GM19372 (cell line): ENCODE measurements around the gene RHBDL1.
"Not testable (repeated sequence)": the region's sequence is repeated elsewhere in the genome, so short reads cannot be mapped to it uniquely, and the experiment has no call there.

Experiments used
- ATAC-seq: cut with Tn5 transposase; IDR thresholded peaks from one replicate; pipeline ENCODE4 v1.9.1; 2021; ENCODE audit warnings: mild to moderate bottlenecking, low read depth, moderate library complexity; ENCODE audit not compliant: unreplicated experiment

RHBDL1 gene

DNA sequence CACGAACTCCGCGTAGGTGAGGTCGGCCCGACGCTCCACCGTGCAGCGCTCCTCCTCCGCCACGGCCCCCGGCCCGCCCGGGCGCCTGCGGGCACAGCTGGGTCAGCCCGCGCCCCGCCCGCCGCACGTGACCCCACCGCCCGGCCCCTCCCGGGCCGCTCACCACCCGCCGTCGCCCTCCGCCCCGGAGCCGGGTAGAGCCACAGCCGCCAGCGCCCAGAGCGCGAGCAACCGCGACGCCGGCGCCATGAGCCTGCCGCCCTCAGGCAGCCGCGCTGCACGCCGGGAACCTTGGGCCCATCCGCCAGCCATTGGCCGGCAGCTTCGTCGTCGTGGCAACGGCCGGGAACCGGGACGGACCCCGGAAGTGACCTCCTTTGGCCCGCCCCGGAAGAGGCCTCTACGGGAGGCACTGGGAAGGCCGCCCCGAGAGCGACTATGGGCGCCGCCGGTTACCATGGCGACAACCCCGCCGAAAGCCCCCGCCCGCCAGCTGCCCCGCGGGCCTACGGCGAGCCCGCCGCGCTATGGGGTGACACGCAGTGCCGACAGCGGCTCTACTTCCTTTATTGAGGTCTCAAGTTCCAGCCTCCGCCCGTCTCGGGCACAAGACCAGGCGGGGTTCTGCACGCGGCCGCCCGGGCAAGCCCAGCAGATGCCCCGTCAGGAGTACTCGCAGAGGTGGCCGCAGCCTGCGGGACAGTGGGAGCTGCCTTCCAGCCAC lies 8.8 kb downstream of the RHBDL1 start, which contains the start of gene JMJD8:
Gene JMJD8 (minus strand): TSS at position 264 of the 724 bp plus-strand sequence. CDS start 15 bp downstream, at position 249.
- peak; percentile 66 for ATAC-seq

- no peak for ATAC-seq
These were observed 9.7 kb downstream of the RHBDL1 start for GRCh38 chr16:684961-685696.

GRCh38 chr16:685967-686366 lies 10.5 kb downstream of the RHBDL1 start:
- no peak for ATAC-seq

DNA sequence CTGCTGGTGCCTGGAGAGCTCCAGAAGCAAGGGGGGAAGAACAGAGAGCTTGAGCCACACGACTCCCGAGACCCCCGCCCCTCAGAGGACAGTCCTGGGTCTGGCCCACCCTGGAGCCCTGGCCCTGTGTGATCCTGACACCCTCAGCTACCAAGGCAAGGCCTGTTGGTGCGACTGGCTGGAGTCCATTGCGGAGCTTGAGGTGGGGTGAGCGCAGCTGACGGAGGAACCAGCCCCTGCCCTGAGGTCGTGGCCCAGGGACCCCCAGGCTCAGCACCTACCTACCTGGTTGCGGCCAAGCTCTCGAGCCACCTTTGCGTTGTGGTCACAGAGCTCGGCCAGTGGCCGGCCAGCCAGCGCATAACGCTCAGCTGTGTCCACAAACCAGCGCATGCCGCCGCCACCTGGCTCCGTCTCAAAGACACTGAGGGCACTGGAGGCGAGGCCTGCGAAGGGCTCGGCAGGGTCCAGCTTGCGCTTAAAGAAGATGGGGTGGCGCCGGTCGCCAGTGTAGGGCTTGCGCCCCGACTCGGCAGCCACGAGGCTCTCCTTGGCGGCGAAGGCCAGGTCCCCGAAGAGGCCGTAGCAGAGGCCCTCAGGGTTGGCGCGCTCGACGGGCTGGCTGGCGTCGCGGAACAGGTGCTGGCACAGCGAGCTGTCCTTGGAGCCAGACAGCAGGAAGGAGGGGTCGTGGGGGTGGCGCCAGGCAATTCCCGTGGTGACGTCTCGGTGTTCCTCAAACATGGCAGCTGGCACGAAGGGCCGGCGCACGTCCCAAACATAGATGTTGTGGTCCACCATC lies 11.2 kb downstream of the RHBDL1 start:
- ATAC-seq = no peak

DNA sequence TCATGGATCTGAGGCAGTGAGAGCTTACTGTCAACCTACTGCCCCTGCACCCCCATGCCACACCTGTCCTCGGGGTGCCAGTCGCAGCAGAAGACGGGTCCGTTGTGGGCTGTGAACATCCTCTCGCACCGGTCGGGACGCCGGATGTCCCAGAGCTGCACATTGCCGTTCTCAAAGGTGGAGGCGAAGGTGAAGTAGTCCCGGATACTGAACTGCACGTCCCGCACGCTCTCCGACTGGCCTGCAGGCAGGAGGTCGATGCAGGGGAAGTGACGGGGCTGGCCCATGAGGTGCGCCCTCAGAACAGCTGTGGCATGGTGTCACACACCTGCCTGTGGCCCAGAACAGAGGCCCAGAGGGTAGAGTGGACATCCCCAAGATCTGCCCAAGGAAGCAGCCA lies 12.0 kb downstream of the RHBDL1 start:
- no peak for ATAC-seq

- ATAC-seq = no peak
These were observed 13.9 kb downstream of the RHBDL1 start for GRCh38 chr16:689175-689897.

DNA sequence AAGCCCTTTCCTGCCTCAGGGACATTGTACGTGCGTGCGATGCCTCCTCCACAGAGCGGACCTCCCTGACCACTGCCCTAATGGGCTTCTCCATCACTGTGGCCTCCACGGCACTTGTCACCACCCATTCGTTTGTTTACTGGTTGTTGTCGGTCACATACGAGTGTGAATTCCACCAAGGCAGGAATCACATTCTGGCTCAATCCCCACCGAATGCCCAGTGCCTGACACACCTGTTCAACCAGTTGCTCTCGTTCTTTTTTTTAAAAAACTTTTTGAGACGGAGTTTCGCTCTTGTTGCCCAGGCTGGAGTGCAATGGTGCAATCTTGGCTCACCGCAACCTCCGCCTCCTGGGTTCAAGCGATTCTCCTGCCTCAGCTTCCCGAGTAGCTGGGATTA lies 15.8 kb downstream of the RHBDL1 start:
- ATAC-seq = not testable (repeated sequence)

DNA sequence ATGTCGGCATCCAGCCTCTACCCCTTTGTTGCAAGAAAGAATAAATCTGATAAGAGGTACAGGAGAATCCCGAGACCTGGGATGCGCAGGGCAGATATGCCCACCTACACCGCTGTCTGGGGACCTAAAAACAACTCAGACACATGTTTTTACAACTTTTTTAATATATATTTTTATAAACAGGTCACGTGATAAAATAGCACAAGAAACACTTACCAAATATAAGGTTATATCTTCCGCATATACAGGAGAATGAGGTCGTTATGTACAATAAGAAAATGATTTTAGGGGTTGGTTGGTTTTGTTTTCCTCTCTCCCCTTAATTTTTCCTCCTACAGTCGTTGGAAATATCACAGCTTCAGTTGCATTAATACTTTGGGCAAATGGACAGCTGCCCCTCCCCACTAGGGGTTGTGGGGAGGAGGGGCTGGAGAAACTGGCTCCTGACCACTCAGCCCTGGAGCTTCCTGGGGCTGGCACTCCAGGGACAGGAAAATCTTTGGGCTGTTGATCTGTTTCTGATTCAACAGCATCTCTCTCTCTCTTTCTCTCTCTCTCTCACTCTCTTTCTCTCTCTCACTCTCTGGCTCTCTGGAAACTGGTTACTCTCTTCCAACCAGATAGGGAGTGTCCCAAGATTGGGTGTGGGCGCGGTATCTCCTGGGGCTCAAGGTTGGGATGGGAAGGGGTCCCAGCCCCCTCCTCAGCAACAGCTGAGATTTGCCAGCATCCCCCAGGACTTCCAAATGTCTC lies 17.1 kb downstream of the RHBDL1 start:
- ATAC-seq = no peak

- ATAC-seq = no peak
These were observed 17.9 kb downstream of the RHBDL1 start for GRCh38 chr16:693364-693763.

DNA sequence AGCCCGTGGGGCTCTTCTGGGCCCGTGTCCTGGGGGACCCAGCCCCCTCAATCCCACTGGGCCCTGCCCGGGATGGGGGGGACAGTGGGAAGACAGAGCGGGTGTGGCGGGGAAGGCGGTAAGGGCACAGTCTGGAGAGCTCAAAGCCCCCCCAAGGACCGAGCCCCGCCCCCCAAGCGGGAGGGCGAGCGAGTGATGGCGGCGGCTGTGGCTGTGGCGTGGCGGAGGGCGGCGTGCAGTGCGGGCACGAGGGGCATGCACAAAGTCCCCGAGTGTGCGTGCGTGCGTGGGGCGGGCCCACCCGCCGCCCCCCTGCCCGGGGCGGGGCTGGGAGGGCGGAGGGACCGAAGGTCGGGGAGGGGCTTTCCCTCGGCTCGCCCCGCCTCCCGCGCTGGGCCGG lies 18.3 kb downstream of the RHBDL1 start:
- ATAC-seq = no peak

DNA sequence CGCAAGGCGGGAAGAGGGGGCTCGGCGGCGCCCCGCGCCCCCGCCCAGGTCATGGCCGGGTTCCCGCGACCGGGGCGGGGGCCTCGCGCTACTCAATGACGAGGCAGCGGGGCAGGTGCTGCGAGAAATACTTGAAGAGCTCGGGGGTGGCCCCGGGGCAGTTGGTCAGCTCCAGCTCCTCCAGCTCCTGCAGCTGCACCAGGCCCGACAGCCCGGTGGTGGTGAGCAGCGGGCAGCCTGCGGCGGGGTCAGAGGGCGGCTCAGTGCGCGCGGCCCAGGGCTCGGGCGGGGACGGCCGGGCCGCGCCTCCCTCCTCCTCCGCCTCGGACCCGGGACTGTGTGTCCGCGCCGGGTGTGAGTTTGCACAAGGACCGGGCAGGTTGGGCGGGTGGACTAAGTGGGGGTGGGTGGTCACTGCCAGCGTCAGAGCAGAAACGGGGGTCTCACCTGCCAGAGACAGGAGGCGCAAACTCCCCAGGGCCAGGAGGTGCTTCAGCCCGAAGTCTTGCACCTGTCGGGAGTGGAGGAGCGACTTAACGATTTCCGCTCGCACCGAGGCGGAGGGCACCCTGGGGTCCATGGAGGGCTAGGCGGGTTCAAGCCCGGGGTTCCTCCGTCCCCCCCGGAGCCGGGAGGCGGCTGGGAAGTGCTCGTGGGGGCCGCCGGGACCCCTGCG lies 18.9 kb downstream of the RHBDL1 start:
- no peak for ATAC-seq

- ATAC-seq = no peak
These were observed 19.4 kb downstream of the RHBDL1 start for GRCh38 chr16:694863-695354.

DNA sequence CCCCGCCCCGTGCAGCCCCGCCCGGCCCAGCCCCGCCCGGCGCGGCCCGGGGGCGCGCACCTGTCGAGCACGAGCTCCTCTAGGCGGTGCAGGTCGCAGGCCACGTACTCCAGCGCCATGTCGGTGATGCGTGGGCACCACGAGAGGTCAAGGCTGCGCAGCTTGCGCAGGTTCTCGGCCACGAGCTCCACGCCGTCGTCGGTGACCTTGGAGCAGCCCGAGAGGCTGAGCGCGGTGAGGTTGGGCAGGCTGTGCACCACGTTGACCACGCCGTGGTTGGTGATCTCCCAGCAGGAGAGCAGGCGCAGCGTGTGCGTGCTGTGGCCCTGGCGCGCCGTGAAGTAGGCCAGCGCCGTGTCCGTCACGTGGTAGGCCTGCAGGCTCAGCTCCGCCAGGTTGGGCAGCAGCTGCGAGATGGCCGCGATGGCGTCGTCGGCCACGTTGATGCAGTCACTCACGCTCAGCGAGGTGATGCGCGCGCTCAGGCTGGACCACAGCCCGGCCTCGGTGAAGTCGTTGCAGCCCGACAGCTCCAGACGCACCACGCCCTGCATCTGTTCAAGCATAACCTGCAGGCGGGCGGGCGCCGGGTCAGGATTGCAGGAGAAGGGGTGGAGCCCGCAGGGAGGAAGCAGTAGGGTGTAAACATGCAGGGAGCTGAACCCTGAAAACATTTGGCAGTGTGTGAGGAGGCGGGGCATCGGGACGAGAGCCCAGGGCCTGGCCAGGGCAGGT lies 20.1 kb downstream of the RHBDL1 start:
- ATAC-seq = no peak

GRCh38 chr16:698911-699671 lies 23.6 kb downstream of the RHBDL1 start:
- ATAC-seq = no peak

GRCh38 chr16:700684-701584 lies 25.5 kb downstream of the RHBDL1 start:
- no peak for ATAC-seq

DNA sequence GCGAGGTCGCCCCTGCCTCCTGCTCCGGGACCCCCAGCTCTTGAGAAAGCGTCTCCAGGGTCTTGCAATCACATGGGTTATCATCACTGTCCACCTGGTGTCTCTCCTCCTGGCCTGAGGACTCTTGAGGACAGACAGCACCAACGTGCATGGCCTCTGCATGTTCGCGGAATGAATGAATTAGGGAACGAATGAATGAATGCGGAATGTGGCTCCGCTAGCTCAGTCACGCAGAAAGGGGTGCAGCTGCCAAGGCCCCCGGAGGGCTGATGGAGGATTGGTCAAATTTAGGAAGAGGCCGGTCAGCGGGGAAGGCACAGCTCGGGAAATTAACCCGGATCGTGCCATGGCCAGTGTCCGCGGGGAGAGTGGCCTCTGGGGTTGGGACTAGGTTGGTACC lies 26.9 kb downstream of the RHBDL1 start:
- no peak for ATAC-seq

GRCh38 chr16:703406-703805 lies 27.9 kb downstream of the RHBDL1 start:
- no peak for ATAC-seq
